ENCODE measurements around the gene SAMD4A.

DNA sequence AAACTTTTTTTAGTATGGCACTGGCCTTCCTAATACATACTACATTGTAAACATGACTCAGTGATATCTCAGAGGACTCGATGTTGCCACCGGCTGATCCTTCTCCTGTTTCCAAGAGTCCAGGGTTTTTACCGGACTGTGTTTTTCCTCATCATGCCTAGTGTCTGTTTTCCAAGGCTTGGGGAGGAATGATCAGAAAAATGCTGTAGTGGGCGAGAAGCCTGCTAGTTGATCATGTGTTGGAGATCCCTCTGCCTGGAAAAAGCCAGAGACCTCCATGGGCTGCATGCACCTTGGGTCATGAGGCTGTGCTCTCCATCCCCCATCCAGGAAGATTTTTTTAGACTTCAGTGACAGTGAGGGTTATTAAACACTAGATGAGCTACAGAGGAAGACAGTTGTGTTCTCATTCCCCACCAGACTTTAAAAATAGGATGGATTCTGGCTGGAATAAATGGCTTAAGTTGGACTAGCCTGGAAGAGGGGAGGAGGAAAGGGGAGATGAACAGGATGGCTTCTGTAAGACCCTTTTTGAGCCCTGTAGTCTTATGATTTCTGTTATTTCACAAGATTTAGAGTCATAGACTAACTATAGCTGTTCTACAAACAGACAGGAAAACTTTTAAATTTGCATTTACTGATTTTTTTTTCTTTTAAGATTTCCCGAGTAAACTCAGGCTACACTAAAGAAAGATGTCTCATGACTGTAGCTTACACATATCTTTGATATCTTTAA is 145.7 kb downstream of the SAMD4A start:
- TF ChIP-seq POU2F2 (IDR thresholded peaks at IDR 0.05; ENCODE audit: low read depth, low read length) (no peak), POLR2AphosphoS5 (IDR thresholded peaks at IDR 0.05; ENCODE audit: low read depth, low read length) (no peak)

Data from GM12891 (cell line).